ENCODE data around the gene PELI2. TPM values are rescaled to one million over a fixed set of nuclear protein-coding genes. Genes with fewer than 3 reads are reported as not detected.

Gene PELI2
- total RNA-seq, 1 experiment from 2014 or later: 19.5 TPM

DNA sequence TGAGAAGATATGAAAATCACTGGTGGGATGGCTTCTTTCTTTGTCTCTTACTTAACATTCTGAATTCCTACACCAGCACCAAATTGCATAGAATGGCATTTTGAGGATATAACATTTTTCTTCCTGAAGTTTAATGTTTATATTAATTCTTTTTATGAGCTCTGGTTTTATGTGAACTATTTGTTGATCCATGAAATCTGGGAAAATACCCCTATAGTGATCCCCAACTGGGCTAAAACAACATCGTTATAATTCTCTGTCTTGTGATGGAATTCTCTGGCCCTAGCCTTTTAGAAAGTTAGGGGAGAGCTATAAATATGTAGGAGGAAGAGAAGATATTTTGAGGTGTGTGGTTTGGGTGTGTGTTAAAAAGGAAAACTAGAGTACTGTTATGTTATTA, 29.2 kb downstream of the PELI2 start:
- BruUV-seq (replicated peaks): no TSS peak
- CTCF ChIA-PET: interaction anchor here (0.6 kb wide), 1 partner anchor 280 kb away, joined by 3 read pairs; no protein-coding TSS in a partner anchor
- no peak overlapping the region for H3K27ac Mint-ChIP-seq (ENCODE audit: unreplicated experiment)
- no peak for DNase-seq
- TF ChIP-seq, protein P1, sequence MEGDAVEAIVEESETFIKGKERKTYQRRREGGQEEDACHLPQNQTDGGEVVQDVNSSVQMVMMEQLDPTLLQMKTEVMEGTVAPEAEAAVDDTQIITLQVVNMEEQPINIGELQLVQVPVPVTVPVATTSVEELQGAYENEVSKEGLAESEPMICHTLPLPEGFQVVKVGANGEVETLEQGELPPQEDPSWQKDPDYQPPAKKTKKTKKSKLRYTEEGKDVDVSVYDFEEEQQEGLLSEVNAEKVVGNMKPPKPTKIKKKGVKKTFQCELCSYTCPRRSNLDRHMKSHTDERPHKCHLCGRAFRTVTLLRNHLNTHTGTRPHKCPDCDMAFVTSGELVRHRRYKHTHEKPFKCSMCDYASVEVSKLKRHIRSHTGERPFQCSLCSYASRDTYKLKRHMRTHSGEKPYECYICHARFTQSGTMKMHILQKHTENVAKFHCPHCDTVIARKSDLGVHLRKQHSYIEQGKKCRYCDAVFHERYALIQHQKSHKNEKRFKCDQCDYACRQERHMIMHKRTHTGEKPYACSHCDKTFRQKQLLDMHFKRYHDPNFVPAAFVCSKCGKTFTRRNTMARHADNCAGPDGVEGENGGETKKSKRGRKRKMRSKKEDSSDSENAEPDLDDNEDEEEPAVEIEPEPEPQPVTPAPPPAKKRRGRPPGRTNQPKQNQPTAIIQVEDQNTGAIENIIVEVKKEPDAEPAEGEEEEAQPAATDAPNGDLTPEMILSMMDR (IDR thresholded peaks at IDR 0.05; ENCODE audit: unreplicated experiment): no peak
- H3K4me3 Mint-ChIP-seq (ENCODE audit: low read depth, unreplicated experiment): no peak overlapping the region
- H3K4me1 Mint-ChIP-seq (ENCODE audit: low read depth, unreplicated experiment): peaks cover 27% of the 10 kb centered on the region
- H3K27me3 Mint-ChIP-seq (ENCODE audit: unreplicated experiment): no peaks in the 10 kb centered on the region
- intact Hi-C loops (cut with micrococcal nuclease; ENCODE audit: unreplicated experiment): loop anchor here (10.0 kb wide), 1 partner anchor 77 kb away; no protein-coding TSS in a partner anchor
- no peaks in the 10 kb centered on the region for H3K36me3 Mint-ChIP-seq (ENCODE audit: insufficient read depth, unreplicated experiment)
- H3K9me3 Mint-ChIP-seq (ENCODE audit: low read depth, unreplicated experiment): no peaks in the 10 kb centered on the region

DNA sequence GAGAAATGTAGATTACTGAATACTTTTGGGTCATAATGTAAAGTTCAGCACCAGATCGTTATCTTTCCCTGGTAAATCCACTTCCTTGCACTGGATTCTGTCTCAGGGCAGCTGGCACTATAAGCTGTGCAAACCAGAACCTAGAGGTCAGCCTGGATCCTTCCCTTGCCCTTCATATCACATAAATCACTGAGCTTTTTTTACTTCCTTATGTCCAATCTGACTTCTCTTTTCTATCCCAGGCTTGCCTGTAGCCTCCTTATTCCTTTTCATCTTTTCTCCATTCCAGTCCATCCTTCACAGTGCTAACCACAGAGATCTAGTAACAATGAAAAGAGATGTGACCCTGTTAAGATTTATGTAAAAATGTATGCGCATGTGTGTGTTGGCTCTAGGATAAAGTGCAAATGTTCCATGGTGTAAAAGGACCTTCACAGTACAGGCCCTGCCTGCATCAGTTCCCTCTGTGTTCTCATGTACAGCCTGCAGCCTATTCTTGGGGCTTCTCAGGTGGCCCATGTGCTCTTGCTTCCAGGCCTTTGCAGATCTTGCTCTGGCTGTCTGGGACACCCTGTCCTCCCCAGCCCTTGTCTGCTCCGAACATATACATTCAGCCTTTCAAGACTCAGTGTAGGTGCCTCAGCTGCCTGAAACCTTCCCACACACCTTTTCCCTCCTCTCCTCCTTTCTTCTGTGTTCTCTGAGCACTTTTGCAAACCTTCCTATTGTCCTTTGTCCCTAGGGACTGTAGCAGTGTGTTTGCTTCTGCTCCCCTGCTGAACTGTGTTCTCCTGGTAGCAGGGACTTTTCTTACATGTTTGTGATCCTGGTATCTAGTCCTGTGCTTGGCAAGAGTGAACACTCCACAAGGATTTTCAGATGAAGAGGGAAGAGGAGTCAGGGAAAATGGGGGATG, 30.0 kb downstream of the PELI2 start:
- Mint-ChIP-seq H3K36me3 (ENCODE audit: insufficient read depth, unreplicated experiment) (no peaks in the 10 kb centered on the region), H3K9me3 (ENCODE audit: low read depth, unreplicated experiment) (no peaks in the 10 kb centered on the region), H3K27me3 (ENCODE audit: unreplicated experiment) (no peaks in the 10 kb centered on the region), H3K4me3 (ENCODE audit: low read depth, unreplicated experiment) (no peak overlapping the region), H3K27ac (ENCODE audit: unreplicated experiment) (peak overlapping the region; percentile 8), H3K4me1 (ENCODE audit: low read depth, unreplicated experiment) (peaks cover 27% of the 10 kb centered on the region)
- no peak for DNase-seq
- intact Hi-C loops (cut with micrococcal nuclease; ENCODE audit: unreplicated experiment): loop anchor here (10.0 kb wide), 1 partner anchor 77 kb away; no protein-coding TSS in a partner anchor
- no TSS peak for BruUV-seq (replicated peaks)
- TF ChIP-seq, protein P1 (IDR thresholded peaks at IDR 0.05; ENCODE audit: unreplicated experiment): no peak
- CTCF ChIA-PET: no interaction called here

DNA sequence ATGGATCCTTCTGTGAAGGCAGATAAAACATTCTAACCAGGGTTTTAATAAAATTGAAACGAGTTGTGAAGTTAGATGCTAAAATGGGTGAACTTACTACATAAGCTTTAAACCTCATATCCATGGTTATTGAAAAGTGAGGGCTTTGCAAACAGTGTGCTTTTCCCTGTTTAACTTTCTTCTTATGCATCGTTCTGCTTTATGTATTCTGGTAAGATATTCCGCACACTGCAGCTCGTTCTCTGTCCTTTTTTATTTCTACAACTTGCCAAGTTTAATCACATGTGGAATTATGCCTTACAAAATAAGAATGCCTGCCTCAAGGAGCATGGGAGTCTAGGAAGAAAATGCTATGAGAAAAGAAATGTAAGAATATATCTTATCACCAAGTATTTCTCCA, 30.9 kb downstream of the PELI2 start:
- CTCF ChIA-PET: no interaction called here
- intact Hi-C loops (cut with micrococcal nuclease; ENCODE audit: unreplicated experiment): loop anchor here (10.0 kb wide), 1 partner anchor 76 kb away; no protein-coding TSS in a partner anchor
- Mint-ChIP-seq H3K27ac (ENCODE audit: unreplicated experiment) (no peak overlapping the region), H3K4me3 (ENCODE audit: low read depth, unreplicated experiment) (no peak overlapping the region), H3K9me3 (ENCODE audit: low read depth, unreplicated experiment) (no peaks in the 10 kb centered on the region), H3K4me1 (ENCODE audit: low read depth, unreplicated experiment) (peaks cover 27% of the 10 kb centered on the region), H3K36me3 (ENCODE audit: insufficient read depth, unreplicated experiment) (no peaks in the 10 kb centered on the region), H3K27me3 (ENCODE audit: unreplicated experiment) (no peaks in the 10 kb centered on the region)
- DNase-seq: no peak
- BruUV-seq (replicated peaks): no TSS peak
- TF ChIP-seq, protein P1 (IDR thresholded peaks at IDR 0.05; ENCODE audit: unreplicated experiment): no peak

DNA sequence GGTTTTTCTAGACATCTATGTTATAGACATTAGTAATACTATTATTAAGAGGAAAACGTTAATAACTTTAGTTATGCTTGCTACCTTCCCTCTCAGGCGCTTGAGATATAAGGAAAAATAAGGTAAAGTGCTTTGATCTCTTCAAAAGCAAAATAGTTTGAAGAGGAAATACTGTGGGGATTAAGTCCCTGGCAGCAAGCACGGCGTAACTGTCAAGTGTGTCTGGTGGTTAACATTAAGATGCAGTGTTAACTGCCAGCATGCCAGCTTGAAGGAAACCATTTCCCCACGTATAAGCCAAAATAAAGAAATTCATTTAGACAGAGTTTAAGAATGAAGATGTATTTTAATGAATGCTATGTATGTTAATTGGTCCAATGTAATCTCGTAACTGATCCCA, 31.8 kb downstream of the PELI2 start:
- Mint-ChIP-seq H3K36me3 (ENCODE audit: insufficient read depth, unreplicated experiment) (no peaks in the 10 kb centered on the region), H3K4me3 (ENCODE audit: low read depth, unreplicated experiment) (no peak overlapping the region), H3K4me1 (ENCODE audit: low read depth, unreplicated experiment) (peaks cover 27% of the 10 kb centered on the region), H3K9me3 (ENCODE audit: low read depth, unreplicated experiment) (no peaks in the 10 kb centered on the region), H3K27me3 (ENCODE audit: unreplicated experiment) (no peaks in the 10 kb centered on the region), H3K27ac (ENCODE audit: unreplicated experiment) (no peak overlapping the region)
- BruUV-seq (replicated peaks): no TSS peak
- DNase-seq: no peak
- CTCF ChIA-PET: interaction anchor here (0.7 kb wide), 1 partner anchor 385 kb away, joined by 4 read pairs; no protein-coding TSS in a partner anchor
- TF ChIP-seq, protein P1 (IDR thresholded peaks at IDR 0.05; ENCODE audit: unreplicated experiment): no peak
- intact Hi-C loops (cut with micrococcal nuclease; ENCODE audit: unreplicated experiment): loop anchor here (10.0 kb wide), 1 partner anchor 75 kb away; no protein-coding TSS in a partner anchor
